HepG2 (cell line): ENCODE data around the gene GEMIN2. TPM values are rescaled to one million over a fixed set of nuclear protein-coding genes. Genes with fewer than 3 reads are reported as not detected.
"Not testable (repeated sequence)": the region's sequence is repeated elsewhere in the genome, so short reads cannot be mapped to it uniquely, and the experiment has no call there.

ENCODE experiments used
- ATAC-seq: fragments of 200-7000 bp; cut with Tn5 transposase; 3 replicates; pipeline ENCODE4 v1.9.1; 2020; ENCODE audit warnings: mild to moderate bottlenecking, moderate library complexity
- BruUV-seq: library from RNA; stranded (reverse); fragments of 400-500 nt; replicated peaks from 2 replicates; lab custom pipeline; 2021; lab: Mats Ljungman, UMichigan
- CTCF ChIA-PET: fragments of 300-600 bp; formaldehyde crosslinking; extraction: SDS; loops from one replicate; lab custom pipeline; 2021; ENCODE audit warnings: low total read pairs, inconsistent platforms, low intra/inter-chr PET ratio; lab: Yijun Ruan, JAX
- POLR2A ChIA-PET: fragments of 350-600 bp; sonication (Branson Sonifier 250); formaldehyde crosslinking; loops from one replicate; lab custom pipeline; 2020; ENCODE audit warnings: antibody characterized with exemption, inconsistent platforms; lab: Yijun Ruan, JAX
- DNase-seq: peaks from one replicate; pipeline ENCODE4 v3.0.0-alpha.2; 2015; ENCODE audit warnings: low spot score
- FAIRE-seq: peaks from 3 replicates; lab custom pipeline; 2011; peaks lifted over from hg19 to GRCh38; lab: Jason Lieb, UNC
- H2AFZ ChIP-seq: one replicate; pipeline ENCODE4 v1.6.1; 2011; ENCODE audit warnings: low read length, inconsistent platforms
- H3K27ac ChIP-seq: fragments of 300-600 bp; 3 replicates; pipeline ENCODE4 v1.8.0; 2011; ENCODE audit warnings: mixed run types, mild to moderate bottlenecking, mixed read lengths, low read length, inconsistent platforms; ENCODE audit not compliant: insufficient read depth; ENCODE audit errors: extremely low read length
- H3K27me3 ChIP-seq, 2 experiments: fragments of 200-600 bp in 1 of 2; 2 replicates in 1 of 2; 3 replicates in 1 of 2; pipeline versions ENCODE4 v1.6.0 to v1.8.0; 2011; ENCODE audit warnings: low read length in 2 of 2, mild to moderate bottlenecking in 2 of 2, moderate library complexity in 2 of 2, inconsistent platforms in 1 of 2; ENCODE audit not compliant: insufficient read depth in 2 of 2, control insufficient read depth in 1 of 2
- H3K36me3 ChIP-seq, 2 experiments: fragments of 200-600 bp in 1 of 2; replicated peaks in 1 of 2; 2 replicates in 1 of 2; 3 replicates in 1 of 2; pipeline versions ENCODE4 v1.5.1 to v1.8.0; 2011; ENCODE audit warnings: low read length in 2 of 2, inconsistent platforms in 1 of 2; ENCODE audit not compliant: insufficient read depth in 2 of 2, control insufficient read depth in 1 of 2
- H3K4me1 ChIP-seq: 2 replicates; pipeline ENCODE4 v1.5.1; 2012; ENCODE audit warnings: low read length, inconsistent platforms; ENCODE audit not compliant: insufficient read depth
- H3K4me2 ChIP-seq: 2 replicates; pipeline ENCODE4 v1.6.0; 2011; ENCODE audit warnings: low read depth, low read length, inconsistent platforms
- H3K4me3 ChIP-seq, 3 experiments: fragments of 200-600 bp in 1 of 3; sonication (generic), shearing (Covaris generic) in 1 of 3; replicated peaks in 1 of 3; 2 replicates each; pipeline ENCODE4 v1.5.1; 2011 to 2016; ENCODE audit warnings: low read length in 3 of 3, inconsistent platforms in 2 of 3, low read depth in 2 of 3, mild to moderate bottlenecking in 2 of 3, control low read depth in 1 of 3, mixed read lengths in 1 of 3; ENCODE audit not compliant: insufficient read depth in 1 of 3
- H3K79me2 ChIP-seq: one replicate; pipeline ENCODE4 v1.6.1; 2011; ENCODE audit warnings: low read length, inconsistent platforms; ENCODE audit not compliant: insufficient read depth
- H3K9ac ChIP-seq: 2 replicates; pipeline ENCODE4 v1.6.0; 2011; ENCODE audit warnings: mild to moderate bottlenecking, low read depth, low read length, inconsistent platforms; ENCODE audit not compliant: insufficient read depth
- H3K9me3 ChIP-seq: 2 replicates; pipeline ENCODE4 v1.5.1; 2012; ENCODE audit warnings: mild to moderate bottlenecking, low read length
- H4K20me1 ChIP-seq: 2 replicates; pipeline ENCODE4 v1.6.0; 2011; ENCODE audit warnings: inconsistent platforms, mild to moderate bottlenecking, low read length, moderate library complexity; ENCODE audit not compliant: insufficient read depth
- FOXK2 ChIP-seq: fragments of 450-650 bp; IDR thresholded peaks from 2 replicates; pipeline ENCODE4 v1.6.1; 2016
- HNF4A ChIP-seq: sonication (generic); formaldehyde crosslinking; IDR thresholded peaks from 2 replicates; pipeline ENCODE4 v1.4.0; 2020; ENCODE audit warnings: missing genetic modification reagents
- HNF4G ChIP-seq, 2 experiments: sonication (generic) in 1 of 2; formaldehyde crosslinking in 1 of 2; IDR thresholded peaks; 2 replicates each; pipeline versions ENCODE4 v1.4.0 to v1.6.1; 2011 to 2020; ENCODE audit warnings: borderline replicate concordance in 2 of 2, low read depth in 2 of 2, mild to moderate bottlenecking in 2 of 2, low read length in 1 of 2, missing genetic modification reagents in 1 of 2, moderate library complexity in 1 of 2
- HOXA3 ChIP-seq: sonication (generic); formaldehyde crosslinking; IDR thresholded peaks from 2 replicates; pipeline ENCODE4 v1.5.0; 2020; ENCODE audit warnings: missing genetic modification reagents
- NCOR1 ChIP-seq: fragments of 200-600 bp; sonication (generic); IDR thresholded peaks from 2 replicates; pipeline ENCODE4 v1.7.0; 2017; ENCODE audit warnings: antibody characterized with exemption, low read length, borderline replicate concordance
- POGZ ChIP-seq: sonication (generic); formaldehyde crosslinking; IDR thresholded peaks from 2 replicates; pipeline ENCODE4 v1.4.0; 2020; ENCODE audit warnings: mild to moderate bottlenecking, missing genetic modification reagents
- SETDB1 ChIP-seq: sonication (generic); formaldehyde crosslinking; IDR thresholded peaks from 2 replicates; pipeline ENCODE4 v1.5.1; 2020; ENCODE audit warnings: missing genetic modification reagents, mild to moderate bottlenecking, borderline replicate concordance
- TEAD3 ChIP-seq: optimal IDR thresholded peaks from 2 replicates; pipeline ENCODE3; 2016; ENCODE audit warnings: borderline replicate concordance
- ZEB1 ChIP-seq: IDR thresholded peaks from 2 replicates; pipeline ENCODE4 v1.6.1; 2012; ENCODE audit warnings: mild to moderate bottlenecking, low read depth, inconsistent platforms; ENCODE audit not compliant: insufficient replicate concordance
- ZFP62 ChIP-seq: sonication (generic); formaldehyde crosslinking; IDR thresholded peaks from 2 replicates; pipeline ENCODE4 v1.4.0; 2020; ENCODE audit warnings: missing genetic modification reagents
- ZMYM4 ChIP-seq: sonication (generic); formaldehyde crosslinking; IDR thresholded peaks from 2 replicates; pipeline ENCODE4 v1.8.1; 2023; ENCODE audit warnings: mild to moderate bottlenecking, missing genetic modification reagents
- ZNF3 ChIP-seq: IDR thresholded peaks from 2 replicates; pipeline ENCODE4 v1.7.0; 2017; ENCODE audit warnings: inconsistent platforms
- ZNF431 ChIP-seq: sonication (generic); formaldehyde crosslinking; IDR thresholded peaks from 2 replicates; pipeline ENCODE4 v1.9.0; 2022; ENCODE audit warnings: missing genetic modification reagents, low read depth, mild to moderate bottlenecking, borderline replicate concordance
- ZNF460 ChIP-seq: sonication (generic); formaldehyde crosslinking; IDR thresholded peaks from 2 replicates; pipeline ENCODE4 v1.5.1; 2020; ENCODE audit warnings: missing genetic modification reagents, mild to moderate bottlenecking, borderline replicate concordance
- ZNF709 ChIP-seq: sonication (generic); formaldehyde crosslinking; IDR thresholded peaks from 2 replicates; pipeline ENCODE4 v1.5.0; 2020; ENCODE audit warnings: mild to moderate bottlenecking, missing genetic modification reagents
- ZNF839 ChIP-seq: sonication (generic); formaldehyde crosslinking; IDR thresholded peaks from 2 replicates; pipeline ENCODE4 v1.4.0; 2020; ENCODE audit warnings: missing genetic modification reagents, mild to moderate bottlenecking, borderline replicate concordance
- WGBS: methylation state at CpG from one replicate; pipeline ENCODE4 v1.1.6; 2017; ENCODE audit warnings: low lambda C conversion rate; 5-methylcytosine and 5-hydroxymethylcytosine counted together
- in situ Hi-C: cut with HindIII; loops from 2 replicates; pipeline ENCODE4 v1.10.0; 2017; ENCODE audit warnings: low pct_unique_long_range_greater_than_20kb; ENCODE audit not compliant: extremely low pct_ligation_motif_present
- intact Hi-C: fragments of 100-400 bp; cut with micrococcal nuclease; formaldehyde crosslinking; loops from one replicate; pipeline ENCODE4 v1.10.0; 2022; ENCODE audit not compliant: unreplicated experiment
- polyA plus RNA-seq, 8 experiments: library from polyadenylated mRNA; depleted of rRNA in 3 of 8; stranded (reverse) in 7 of 8; unstranded in 1 of 8; fragments of >200 nt; fragmentation: Illumina TruSeq in 4 of 8; extraction: Trizol in 4 of 8; gene quantifications; 2 replicates each; pipeline versions ENCODE4 v1.2.1 to v1.2.3, GENCODE V29; 2011 to 2016; ENCODE audit warnings: low read depth in 4 of 8, missing spikeins in 1 of 8, mixed read lengths in 1 of 8; ENCODE audit not compliant: insufficient read depth in 1 of 8
- total RNA-seq, 5 experiments: library from RNA; depleted of rRNA; stranded (reverse); fragments of >200 nt; fragmentation: Illumina TruSeq; extraction: Trizol; gene quantifications; 2 replicates each; pipeline ENCODE4 v1.2.3, GENCODE V29; 2016; ENCODE audit warnings: low read depth in 1 of 5
- TF ChIP-seq, protein P1 (sequence below): sonication (generic); formaldehyde crosslinking; IDR thresholded peaks from 2 replicates; pipeline ENCODE4 v1.5.0; 2020; ENCODE audit warnings: missing genetic modification reagents
- TF ChIP-seq, protein P2 (sequence below): sonication (generic); formaldehyde crosslinking; IDR thresholded peaks from 2 replicates; pipeline ENCODE4 v1.4.0; 2020; ENCODE audit warnings: missing genetic modification reagents

Gene GEMIN2
- total and polyA plus RNA-seq, 2 of the 13 experiments (the other 11 are each of a cell fraction or from before 2014, with no cell fraction given) = 54.8 to 110 TPM

DNA sequence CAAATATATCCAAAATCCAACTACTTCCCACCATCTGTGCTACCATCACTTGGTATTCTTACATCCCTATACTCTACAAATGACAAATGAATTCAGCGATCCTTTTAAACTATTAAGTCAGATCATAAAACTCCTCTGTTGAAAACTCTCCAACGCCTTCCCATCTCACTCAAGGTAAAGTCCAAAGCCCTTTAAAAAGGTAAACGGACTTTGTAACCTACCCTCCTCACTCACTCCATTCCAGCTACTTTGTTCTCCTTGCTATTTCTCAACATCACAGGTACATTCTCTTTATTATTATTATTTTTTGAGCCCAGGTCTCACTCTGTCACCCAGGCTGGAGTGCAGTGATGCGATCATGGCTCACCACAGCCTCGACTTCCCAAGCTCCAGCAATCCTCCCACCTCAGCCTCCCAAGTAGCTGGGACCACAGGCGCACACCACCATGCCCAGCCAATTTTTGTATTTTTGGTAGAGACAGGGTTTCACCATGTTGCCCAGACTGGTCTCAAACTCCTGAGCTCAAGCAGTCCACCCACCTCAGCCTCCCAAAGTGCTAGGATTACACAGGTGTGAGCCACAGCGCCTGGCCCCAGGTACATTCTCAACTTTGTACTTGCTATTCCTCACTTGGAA is 44.8 kb upstream of the GEMIN2 start:
- H3K27ac ChIP-seq, H3K4me3 ChIP-seq, H2AFZ ChIP-seq, CTCF ChIA-PET, H3K27me3 ChIP-seq, BruUV-seq, H3K9me3 ChIP-seq, in situ Hi-C loops, H3K9ac ChIP-seq, H3K4me2 ChIP-seq, intact Hi-C loops, FAIRE-seq: not testable (repeated sequence)
- peaks cover 42 to 92% of the 10 kb centered on the region in 2 experiments for H3K36me3 ChIP-seq
- 86% methylated on average over 7 of the region's 7 CpGs for WGBS
- peaks cover 28% of the 10 kb centered on the region for H4K20me1 ChIP-seq
- peak; percentile 30 for DNase-seq
- peaks cover 18% of the 10 kb centered on the region for H3K79me2 ChIP-seq
- peak; percentile 24 for ATAC-seq
- POLR2A ChIA-PET = interaction anchor here (0.7 to 1.1 kb wide), 2 partner anchors 33 kb away, joined by 3 to 5 read pairs; partner anchors contain the start of gene SEC23A
- H3K4me1 ChIP-seq = peaks cover 23% of the 10 kb centered on the region
- TF ChIP-seq ZMYM4 (CRISPR knock-in tag) (peak; percentile 19; the same call in 1 of the 2 replicates), ZNF709 (CRISPR knock-in tag) (peak; percentile 49; the same call in 1 of the 2 replicates), ZFP62 (CRISPR knock-in tag) (peak; percentile 10; the same call in 1 of the 2 replicates), FOXK2 (peak; percentile 37; the same call in 1 of the 2 replicates), HOXA3 (CRISPR knock-in tag) (peak; percentile 25; the same call in 1 of the 2 replicates), ZNF839 (CRISPR knock-in tag) (0 out of 2 replicates have a peak, but pooled peaks have one; percentile 34), ZNF460 (peak; percentile 57; the same call in 1 of the 2 replicates), TEAD3 (CRISPR knock-in tag) (peak; percentile 67), HNF4G (IDR thresholded peaks at IDR 0.05; ENCODE audit: borderline replicate concordance, low read depth, low read length) (peak; percentile 45; the same call in 1 of the 2 replicates), HNF4G (CRISPR knock-in tag; IDR thresholded peaks at IDR 0.05; ENCODE audit: borderline replicate concordance, low read depth) (0 out of 2 replicates have a peak, but pooled peaks have one; percentile 18), NCOR1 (0 out of 2 replicates have a peak, but pooled peaks have one; percentile 5), ZNF431 (peak; percentile 58; the same call in 1 of the 2 replicates), SETDB1 (peak; percentile 21; the same call in 1 of the 2 replicates), POGZ (CRISPR knock-in tag) (0 out of 2 replicates have a peak, but pooled peaks have one; percentile 27), ZEB1 (peak; percentile 71), ZNF3 (CRISPR knock-in tag) (0 out of 2 replicates have a peak, but pooled peaks have one; percentile 27), HNF4A (peak; percentile 78)
- TF ChIP-seq, protein P1, sequence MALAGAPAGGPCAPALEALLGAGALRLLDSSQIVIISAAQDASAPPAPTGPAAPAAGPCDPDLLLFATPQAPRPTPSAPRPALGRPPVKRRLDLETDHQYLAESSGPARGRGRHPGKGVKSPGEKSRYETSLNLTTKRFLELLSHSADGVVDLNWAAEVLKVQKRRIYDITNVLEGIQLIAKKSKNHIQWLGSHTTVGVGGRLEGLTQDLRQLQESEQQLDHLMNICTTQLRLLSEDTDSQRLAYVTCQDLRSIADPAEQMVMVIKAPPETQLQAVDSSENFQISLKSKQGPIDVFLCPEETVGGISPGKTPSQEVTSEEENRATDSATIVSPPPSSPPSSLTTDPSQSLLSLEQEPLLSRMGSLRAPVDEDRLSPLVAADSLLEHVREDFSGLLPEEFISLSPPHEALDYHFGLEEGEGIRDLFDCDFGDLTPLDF (CRISPR knock-in tag) = 0 out of 2 replicates have a peak, but pooled peaks have one; percentile 37
- TF ChIP-seq, protein P2, sequence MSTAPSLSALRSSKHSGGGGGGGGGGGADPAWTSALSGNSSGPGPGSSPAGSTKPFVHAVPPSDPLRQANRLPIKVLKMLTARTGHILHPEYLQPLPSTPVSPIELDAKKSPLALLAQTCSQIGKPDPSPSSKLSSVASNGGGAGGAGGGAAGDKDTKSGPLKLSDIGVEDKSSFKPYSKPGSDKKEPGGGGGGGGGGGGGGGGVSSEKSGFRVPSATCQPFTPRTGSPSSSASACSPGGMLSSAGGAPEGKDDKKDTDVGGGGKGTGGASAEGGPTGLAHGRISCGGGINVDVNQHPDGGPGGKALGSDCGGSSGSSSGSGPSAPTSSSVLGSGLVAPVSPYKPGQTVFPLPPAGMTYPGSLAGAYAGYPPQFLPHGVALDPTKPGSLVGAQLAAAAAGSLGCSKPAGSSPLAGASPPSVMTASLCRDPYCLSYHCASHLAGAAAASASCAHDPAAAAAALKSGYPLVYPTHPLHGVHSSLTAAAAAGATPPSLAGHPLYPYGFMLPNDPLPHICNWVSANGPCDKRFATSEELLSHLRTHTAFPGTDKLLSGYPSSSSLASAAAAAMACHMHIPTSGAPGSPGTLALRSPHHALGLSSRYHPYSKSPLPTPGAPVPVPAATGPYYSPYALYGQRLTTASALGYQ = 0 out of 2 replicates have a peak, but pooled peaks have one; percentile 12
